ENCODE results near the gene PEAK1.

The PEAK1 gene

DNA sequence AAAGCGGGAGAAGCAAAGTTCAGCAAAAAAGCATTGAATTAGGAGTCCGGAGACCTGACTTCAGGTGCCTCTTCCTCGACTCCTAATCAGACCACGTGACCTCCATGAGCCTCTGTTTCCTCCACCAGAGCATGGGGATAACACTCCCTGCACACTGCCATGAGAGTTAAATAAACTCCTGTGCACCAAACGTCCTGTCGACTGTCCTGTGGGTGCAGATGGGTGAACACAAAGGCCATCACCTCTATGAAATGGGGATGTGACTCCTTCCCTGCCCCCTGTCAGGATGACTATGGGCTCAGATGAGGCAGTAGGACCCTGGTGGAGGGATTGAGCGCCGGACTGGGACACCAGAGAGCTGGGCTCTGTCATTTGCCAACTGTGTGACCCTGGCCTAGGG is 335.5 kb downstream of the PEAK1 start:
- no peak for DNase-seq

DNA sequence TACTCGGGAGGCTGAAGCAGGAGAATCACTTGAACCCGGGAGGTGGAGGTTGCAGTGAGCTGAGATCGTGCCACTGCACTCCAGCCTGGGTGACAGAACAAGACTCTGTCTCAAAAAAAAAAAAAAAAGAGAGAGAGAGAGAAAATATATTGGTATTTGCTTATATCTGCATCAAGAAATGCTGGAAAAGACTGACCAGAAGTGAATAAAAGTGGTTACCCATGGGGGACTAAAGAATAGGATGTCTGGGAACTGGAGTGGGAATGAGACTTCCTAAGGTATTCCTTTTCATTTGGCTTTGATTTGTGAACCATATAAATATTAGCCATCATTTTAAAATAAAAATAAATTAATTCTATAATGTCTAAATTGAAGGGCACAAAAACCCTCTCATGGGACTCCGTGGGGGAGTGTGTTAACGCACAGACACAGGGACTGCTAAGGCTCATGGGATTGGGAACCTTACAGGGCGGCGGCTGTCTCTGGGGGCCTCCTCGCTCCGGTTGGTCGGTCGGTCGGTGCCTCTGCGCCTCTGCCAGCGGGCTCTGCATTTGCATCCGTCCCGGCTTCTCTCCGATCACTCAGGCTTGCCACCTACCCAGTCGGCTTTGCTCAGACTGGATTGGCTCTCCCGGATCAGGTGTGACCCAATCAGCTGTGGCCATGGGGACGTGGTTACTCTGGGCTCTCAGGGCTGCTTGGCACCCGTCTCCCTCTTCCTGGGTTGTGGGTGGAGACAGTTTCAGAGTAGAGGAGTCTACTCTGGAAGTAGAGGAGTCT is 336.3 kb downstream of the PEAK1 start:
- DNase-seq = peak; percentile 71 to 85

- no peak for DNase-seq
These were observed 337.9 kb downstream of the PEAK1 start for GRCh38 chr15:77081971-77082370.

- no peak for DNase-seq
These were observed 343.5 kb downstream of the PEAK1 start for GRCh38 chr15:77076323-77076915.

DNA sequence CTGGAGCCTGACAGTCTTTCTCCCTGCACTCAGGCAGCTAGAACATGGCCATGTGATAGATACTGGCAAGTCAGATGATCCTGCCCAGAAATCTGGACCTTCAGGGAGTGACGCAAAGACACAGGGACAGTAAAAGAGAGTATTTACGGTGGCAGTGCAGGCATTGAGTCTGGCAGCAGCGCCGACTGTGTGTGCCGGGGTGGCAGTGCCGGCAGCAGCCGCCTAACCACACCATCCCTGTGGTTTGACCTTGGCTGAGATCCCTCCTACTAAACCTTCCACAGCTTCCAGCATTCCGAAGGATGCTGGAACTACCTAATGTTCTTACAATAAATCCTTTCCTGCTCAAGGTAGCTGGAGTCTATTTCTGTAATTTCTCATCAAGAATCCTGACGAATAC is 344.4 kb downstream of the PEAK1 start:
- no peak for DNase-seq

DNA sequence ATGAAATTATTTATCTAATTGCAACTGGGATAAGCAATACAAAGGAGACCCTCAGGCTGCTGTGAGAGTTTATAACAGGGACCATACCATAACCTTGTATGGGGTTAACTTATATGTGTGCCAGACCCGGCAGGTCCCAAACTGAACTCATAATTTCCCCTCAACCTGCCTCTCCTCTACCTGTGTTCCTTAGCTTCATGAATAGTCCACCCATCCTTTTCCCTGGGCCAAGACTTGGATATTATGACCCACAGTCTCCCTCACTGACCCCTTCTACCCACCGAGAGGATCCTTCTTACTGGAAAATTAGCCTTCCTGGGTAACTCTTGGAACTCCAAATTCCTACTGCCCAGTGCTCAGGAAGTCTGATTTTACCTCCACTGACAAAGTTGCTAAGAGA is 345.6 kb downstream of the PEAK1 start:
- DNase-seq = no peak

- DNase-seq = no peak
These were observed 348.3 kb downstream of the PEAK1 start for GRCh38 chr15:77071305-77072223.

- peak; percentile 92 to 93 for DNase-seq
These were observed 349.2 kb downstream of the PEAK1 start, which contains the start of gene TSPAN3 for GRCh38 chr15:77070495-77071304. Gene TSPAN3, minus strand, starts transcription at chr15:77071109. Its CDS starts 155 bp downstream, at chr15:77070954.

- DNase-seq = no peak
These were observed 349.8 kb downstream of the PEAK1 start for GRCh38 chr15:77070180-77070494.

- no peak for DNase-seq
These were observed 350.3 kb downstream of the PEAK1 start for GRCh38 chr15:77069521-77070121.

GRCh38 chr15:77068633-77069032 is 351.3 kb downstream of the PEAK1 start:
- DNase-seq = no peak

- DNase-seq = no peak
These were observed 352.1 kb downstream of the PEAK1 start for GRCh38 chr15:77067691-77068367.

GRCh38 chr15:77066971-77067690 is 352.8 kb downstream of the PEAK1 start:
- no peak for DNase-seq

- DNase-seq = no peak
These were observed 355.2 kb downstream of the PEAK1 start for GRCh38 chr15:77064539-77065308.

DNA sequence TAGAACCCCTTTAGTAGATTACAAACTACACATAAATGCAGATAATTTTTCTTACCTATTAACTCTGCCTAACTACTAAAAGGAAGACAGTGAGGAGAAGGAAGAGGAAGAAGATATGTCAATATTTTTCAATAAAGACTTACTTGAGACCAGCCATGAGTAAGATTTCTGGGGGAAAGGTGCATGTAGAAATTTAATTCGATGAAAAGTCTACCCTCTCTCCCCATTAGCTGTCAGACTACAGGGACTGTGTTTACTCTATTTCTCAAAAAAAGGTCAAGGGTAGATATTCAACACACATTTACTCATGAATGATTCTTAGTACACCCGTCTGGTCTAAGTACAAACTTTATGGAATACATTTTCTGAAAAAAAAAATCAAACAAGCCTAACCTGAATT is 355.8 kb downstream of the PEAK1 start:
- no peak for DNase-seq

DNA sequence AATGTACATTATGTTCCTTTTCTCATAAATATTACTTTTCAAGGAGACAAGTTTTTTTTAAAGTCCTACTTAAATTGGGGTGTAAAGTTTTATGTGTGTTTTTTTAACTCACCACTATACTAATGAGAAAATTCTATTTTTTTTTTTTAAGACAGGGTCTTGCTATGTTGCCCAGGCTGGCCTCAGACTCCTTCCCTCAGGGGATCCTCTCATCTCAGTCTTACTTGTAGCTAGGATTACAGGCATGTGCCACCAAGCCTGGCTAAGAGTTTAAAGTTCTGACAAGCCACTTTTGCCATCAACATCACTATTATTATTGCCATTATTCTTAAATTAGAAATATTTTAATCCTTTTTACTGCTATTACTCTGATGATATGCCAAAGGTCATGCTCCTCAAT is 356.7 kb downstream of the PEAK1 start:
- DNase-seq = no peak

DNA sequence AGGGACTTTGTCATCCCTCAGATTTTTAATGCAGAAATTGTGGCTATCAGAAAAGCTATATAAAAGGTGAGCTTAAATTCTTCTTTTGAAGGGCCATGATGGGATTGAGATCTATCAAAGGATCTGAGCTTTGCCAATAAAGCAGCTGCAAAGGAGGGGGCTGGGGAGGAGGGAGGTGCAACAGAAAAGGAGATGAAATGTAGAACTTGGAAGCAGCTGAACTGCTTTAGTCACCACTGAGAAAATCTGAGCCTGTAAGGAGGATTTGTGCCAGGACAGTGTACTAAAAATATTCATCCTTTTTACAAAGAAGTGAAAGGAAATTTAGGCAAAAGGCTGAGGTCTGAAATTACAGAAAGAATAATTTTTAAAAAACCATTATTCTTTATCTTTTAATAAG is 359.4 kb downstream of the PEAK1 start:
- DNase-seq = no peak

DNA sequence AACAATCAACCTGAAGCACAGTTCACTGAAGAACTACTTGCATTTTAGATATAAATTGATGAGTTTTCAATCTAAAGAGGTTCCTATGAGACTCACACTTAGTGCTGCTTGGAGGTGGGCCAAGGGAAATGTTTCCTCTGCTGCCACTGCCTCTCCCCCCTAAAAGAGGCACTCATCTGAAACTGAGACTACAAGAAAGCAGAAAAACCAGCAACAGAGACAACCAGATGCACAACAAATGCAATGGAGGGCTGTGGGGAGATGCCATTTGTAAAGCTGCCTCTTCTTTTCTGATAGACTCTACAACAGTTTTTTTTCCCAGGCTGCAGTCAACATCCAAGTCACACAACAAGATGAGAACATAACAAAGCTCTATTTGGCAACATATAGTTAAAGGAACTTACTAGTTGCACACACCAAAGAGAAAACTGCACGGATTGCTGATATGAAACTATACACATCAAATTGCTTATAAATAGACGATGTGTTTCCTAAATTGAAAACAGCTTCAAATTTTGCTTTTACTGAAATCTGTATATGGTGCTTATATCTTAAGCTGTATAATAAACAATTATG is 360.0 kb downstream of the PEAK1 start:
- no peak for DNase-seq

DNA sequence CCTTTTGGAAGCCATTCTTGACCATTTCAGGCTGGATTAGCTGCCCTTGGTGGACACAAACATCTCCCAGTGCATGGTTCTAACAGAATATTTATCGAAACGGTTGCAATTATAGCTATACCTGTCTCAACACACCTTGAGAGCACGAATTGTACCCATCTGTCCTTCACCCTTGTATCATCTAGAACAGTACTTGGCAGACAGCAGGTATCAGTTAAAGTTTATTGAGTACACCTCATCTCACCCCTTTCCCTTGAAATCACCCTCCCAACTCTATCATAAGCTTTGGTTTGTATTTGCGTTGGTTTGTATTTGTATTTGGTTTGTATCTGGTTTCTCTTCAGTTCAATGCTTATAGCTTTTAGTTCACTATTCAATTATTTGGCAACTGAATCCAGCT is 361.4 kb downstream of the PEAK1 start:
- DNase-seq = no peak

GRCh38 chr15:77057685-77058084 is 362.2 kb downstream of the PEAK1 start:
- DNase-seq = no peak
